ENCODE data around the gene FBRS. TPM values are rescaled to one million over a fixed set of nuclear protein-coding genes. Genes with fewer than 3 reads are reported as not detected.

Gene FBRS
- total RNA-seq, 4 donors from 2014 or later = 22.0 to 34.8 (median 28.0) TPM

GRCh38 chr16:30615358-30616091, 42.7 kb upstream of the FBRS start:
- no peak overlapping the region for H3K4me3 ChIP-seq
- no peak for TF ChIP-seq POLR2A (IDR thresholded peaks at IDR 0.05)
- TF ChIP-seq, protein P1, sequence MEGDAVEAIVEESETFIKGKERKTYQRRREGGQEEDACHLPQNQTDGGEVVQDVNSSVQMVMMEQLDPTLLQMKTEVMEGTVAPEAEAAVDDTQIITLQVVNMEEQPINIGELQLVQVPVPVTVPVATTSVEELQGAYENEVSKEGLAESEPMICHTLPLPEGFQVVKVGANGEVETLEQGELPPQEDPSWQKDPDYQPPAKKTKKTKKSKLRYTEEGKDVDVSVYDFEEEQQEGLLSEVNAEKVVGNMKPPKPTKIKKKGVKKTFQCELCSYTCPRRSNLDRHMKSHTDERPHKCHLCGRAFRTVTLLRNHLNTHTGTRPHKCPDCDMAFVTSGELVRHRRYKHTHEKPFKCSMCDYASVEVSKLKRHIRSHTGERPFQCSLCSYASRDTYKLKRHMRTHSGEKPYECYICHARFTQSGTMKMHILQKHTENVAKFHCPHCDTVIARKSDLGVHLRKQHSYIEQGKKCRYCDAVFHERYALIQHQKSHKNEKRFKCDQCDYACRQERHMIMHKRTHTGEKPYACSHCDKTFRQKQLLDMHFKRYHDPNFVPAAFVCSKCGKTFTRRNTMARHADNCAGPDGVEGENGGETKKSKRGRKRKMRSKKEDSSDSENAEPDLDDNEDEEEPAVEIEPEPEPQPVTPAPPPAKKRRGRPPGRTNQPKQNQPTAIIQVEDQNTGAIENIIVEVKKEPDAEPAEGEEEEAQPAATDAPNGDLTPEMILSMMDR (IDR thresholded peaks at IDR 0.05 in 4 of 5, conservative IDR thresholded peaks at IDR 0.05 in 1 of 5) = peak in 3 of 5 experiments; percentile 14 to 42 (median 32)
- H3K9me3 ChIP-seq = no peaks in the 10 kb centered on the region
- no peaks in the 10 kb centered on the region for H3K4me1 ChIP-seq
- intact Hi-C loops (cut with DNase I; ENCODE audit: low total_unique reads) (no loop called here), in situ Hi-C loops (cut with MboI; ENCODE audit: low sequenced_read_pairs in 4 of 4) (no loop called here)
- DNase-seq (peak in 1 of 2 donors; percentile 35), ATAC-seq (no peak)
- no peak overlapping the region for H3K27ac ChIP-seq
- H3K27me3 ChIP-seq = no peaks in the 10 kb centered on the region
- H3K36me3 ChIP-seq = no peaks in the 10 kb centered on the region

GRCh38 chr16:30619202-30619601, 39.0 kb upstream of the FBRS start:
- in situ Hi-C loops (cut with MboI; ENCODE audit: low sequenced_read_pairs in 4 of 4) (no loop called here), intact Hi-C loops (cut with DNase I; ENCODE audit: low total_unique reads) (no loop called here)
- Histone ChIP-seq H3K27ac (peak overlapping the region in 2 of 4 donors; percentile 37 to 59), H3K4me3 (no peak overlapping the region), H3K27me3 (no peaks in the 10 kb centered on the region), H3K36me3 (no peaks in the 10 kb centered on the region), H3K4me1 (no peaks in the 10 kb centered on the region), H3K9me3 (no peaks in the 10 kb centered on the region)
- TF ChIP-seq, protein P1 (IDR thresholded peaks at IDR 0.05 in 4 of 5, conservative IDR thresholded peaks at IDR 0.05 in 1 of 5) = no peak
- no peak for TF ChIP-seq POLR2A (IDR thresholded peaks at IDR 0.05)
- ATAC-seq (peak in 1 of 2 donors; percentile 73), DNase-seq (peak in 1 of 2 donors; percentile 48)

GRCh38 chr16:30619638-30620037, 38.6 kb upstream of the FBRS start:
- TF ChIP-seq POLR2A (IDR thresholded peaks at IDR 0.05) = no peak
- TF ChIP-seq, protein P1 (IDR thresholded peaks at IDR 0.05 in 4 of 5, conservative IDR thresholded peaks at IDR 0.05 in 1 of 5) = no peak
- Histone ChIP-seq H3K27me3 (no peaks in the 10 kb centered on the region), H3K27ac (peak overlapping the region in 2 of 4 donors; percentile 37 to 59), H3K36me3 (no peaks in the 10 kb centered on the region), H3K4me1 (no peaks in the 10 kb centered on the region), H3K4me3 (no peak overlapping the region), H3K9me3 (no peaks in the 10 kb centered on the region)
- no peak for DNase-seq
- in situ Hi-C loops (cut with MboI; ENCODE audit: low sequenced_read_pairs in 4 of 4) (loop anchor here in 2 of 4 donors (10.0 kb wide), 1 partner anchor 185 kb away; the partner anchor contains the start of gene DCTPP1 (in 2 of the 2)), intact Hi-C loops (cut with DNase I; ENCODE audit: low total_unique reads) (no loop called here)
- ATAC-seq = peak in 1 of 2 donors; percentile 77

DNA sequence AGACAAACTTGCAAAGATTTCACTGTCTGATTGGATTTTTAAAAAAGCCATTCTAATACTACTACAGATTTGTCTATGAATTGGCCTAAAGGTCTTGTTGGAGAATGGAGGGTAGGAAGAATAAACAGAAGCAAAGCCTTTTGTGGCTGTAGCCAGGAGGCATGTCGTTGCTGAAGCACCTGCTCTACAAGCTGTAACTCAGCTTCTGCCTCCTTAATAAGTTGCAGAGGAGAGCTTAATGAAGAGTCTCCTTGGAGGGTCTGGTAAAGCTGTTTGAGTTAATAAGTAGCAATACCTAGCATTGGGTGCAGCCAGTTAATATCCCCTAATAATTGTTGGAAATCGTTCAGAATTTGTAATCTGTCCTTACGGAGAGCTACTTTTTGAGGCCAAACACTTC, 38.1 kb upstream of the FBRS start:
- Histone ChIP-seq H3K4me1 (no peaks in the 10 kb centered on the region), H3K9me3 (no peaks in the 10 kb centered on the region), H3K36me3 (no peaks in the 10 kb centered on the region), H3K4me3 (no peak overlapping the region), H3K27me3 (no peaks in the 10 kb centered on the region), H3K27ac (no peak overlapping the region)
- ATAC-seq = no peak
- TF ChIP-seq POLR2A (IDR thresholded peaks at IDR 0.05) = no peak
- TF ChIP-seq, protein P1 (IDR thresholded peaks at IDR 0.05 in 4 of 5, conservative IDR thresholded peaks at IDR 0.05 in 1 of 5) = no peak
- DNase-seq = no peak
- intact Hi-C loops (cut with DNase I; ENCODE audit: low total_unique reads) (no loop called here), in situ Hi-C loops (cut with MboI; ENCODE audit: low sequenced_read_pairs in 4 of 4) (loop anchor here in 2 of 4 donors (10.0 kb wide), 1 partner anchor 185 kb away; the partner anchor contains the start of gene DCTPP1 (in 2 of the 2))
